NCI-H774 (cell line): ENCODE measurements around the gene MAPK7.
"Not testable (repeated sequence)": the region's sequence is repeated elsewhere in the genome, so short reads cannot be mapped to it uniquely, and the experiment has no call there.

Source experiments
- DNase-seq: peaks from one replicate; lab custom pipeline; 2025; lab: John Stamatoyannopoulos, UW

Gene MAPK7

DNA sequence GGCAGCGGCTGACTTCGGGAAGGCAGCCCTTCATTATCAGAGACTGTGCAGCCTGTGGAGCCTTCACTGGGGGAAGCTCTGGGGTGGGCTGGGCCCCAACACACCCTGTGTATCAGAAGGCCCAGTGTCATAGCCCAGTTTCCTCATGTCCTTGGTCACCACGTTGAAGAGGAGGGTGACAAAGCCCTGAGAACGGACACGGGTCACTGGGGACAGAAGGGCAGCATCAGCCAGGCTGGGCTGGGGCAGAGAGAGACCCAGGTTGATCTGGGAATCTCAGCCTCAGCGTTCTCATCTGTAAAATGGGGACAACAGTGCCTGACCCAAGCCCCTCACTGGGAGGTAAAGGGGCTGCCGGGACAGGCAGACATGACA is 35.1 kb upstream of the MAPK7 start:
- no peak for DNase-seq

DNA sequence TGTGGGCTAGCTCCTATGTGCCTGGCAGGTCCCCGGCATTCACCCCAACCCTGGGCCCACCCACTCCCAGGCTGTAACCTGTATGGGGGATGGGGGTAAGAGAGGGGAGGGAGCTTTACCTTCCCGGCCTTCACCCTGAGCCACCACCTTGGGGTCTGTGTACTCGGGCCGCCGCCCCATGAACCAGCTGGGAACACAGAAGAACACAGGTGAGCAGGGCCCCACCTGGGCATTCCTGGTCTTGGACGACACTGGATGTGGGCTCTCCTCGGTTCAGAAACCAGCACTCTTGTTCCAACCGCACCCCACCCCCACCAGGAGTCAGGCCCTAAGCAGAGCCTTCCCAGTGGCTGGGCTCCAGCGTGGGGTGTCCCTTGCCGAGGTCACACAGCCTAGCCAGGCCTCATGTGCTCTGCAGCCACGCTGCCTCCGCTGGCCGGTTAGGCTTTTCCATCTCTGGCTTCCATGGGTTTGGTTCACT is 34.6 kb upstream of the MAPK7 start:
- DNase-seq = no peak

DNA sequence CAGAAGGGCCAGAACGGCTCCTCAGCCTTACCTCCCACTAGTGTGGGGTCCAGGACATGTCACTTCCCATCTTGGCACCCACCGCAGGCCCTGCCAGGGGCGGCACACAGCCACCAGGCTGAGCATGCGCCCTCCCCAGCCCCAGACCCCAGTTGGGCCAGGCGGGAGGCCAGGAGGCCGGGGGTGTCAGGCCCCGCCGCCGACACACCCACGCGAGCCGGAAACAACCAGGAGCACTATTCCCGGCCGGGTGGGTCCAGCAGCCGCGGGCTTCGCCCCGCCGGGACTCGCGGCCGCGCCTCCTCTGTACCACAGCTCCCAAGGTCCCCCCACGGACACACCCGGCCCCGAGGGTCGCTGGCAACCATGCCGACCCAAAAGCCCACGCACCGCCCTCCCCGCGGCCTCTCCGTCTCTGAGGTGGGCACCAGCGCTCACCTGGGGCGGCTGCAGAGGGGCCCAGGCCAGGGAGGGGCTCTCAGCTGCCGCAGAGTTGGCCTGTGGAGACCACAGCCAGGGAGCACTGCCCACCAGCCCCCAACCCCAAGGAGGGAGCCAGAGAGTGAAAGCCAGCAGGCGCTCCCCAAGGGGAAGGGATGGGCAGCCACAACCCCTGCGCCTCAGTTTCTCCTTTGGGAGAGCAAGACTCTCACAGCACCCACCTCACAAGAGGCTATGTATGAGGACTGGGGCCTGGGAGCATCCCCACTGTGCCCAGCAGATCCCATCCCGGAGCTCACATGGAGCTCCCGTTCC is 33.8 kb upstream of the MAPK7 start:
- DNase-seq = no peak

DNA sequence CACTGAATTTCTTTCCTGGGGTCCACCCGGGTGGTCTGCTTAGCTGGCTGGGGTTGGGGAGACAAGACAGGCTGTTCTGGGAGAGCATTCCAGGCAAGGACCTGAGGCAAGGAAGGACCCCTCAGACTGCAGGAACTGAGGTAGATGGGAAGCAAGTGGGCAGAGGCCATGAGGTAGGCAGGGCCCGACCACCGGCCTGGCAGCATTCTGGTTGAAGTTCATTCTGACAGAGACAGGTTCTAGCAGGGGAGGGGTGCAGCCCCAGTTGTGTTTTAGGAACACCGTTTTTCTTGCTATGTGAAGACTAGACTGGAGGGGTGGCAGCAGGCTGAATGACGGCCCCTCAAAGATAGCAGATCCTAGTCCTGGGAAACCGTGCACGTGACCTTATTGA is 33.2 kb upstream of the MAPK7 start:
- no peak for DNase-seq

DNA sequence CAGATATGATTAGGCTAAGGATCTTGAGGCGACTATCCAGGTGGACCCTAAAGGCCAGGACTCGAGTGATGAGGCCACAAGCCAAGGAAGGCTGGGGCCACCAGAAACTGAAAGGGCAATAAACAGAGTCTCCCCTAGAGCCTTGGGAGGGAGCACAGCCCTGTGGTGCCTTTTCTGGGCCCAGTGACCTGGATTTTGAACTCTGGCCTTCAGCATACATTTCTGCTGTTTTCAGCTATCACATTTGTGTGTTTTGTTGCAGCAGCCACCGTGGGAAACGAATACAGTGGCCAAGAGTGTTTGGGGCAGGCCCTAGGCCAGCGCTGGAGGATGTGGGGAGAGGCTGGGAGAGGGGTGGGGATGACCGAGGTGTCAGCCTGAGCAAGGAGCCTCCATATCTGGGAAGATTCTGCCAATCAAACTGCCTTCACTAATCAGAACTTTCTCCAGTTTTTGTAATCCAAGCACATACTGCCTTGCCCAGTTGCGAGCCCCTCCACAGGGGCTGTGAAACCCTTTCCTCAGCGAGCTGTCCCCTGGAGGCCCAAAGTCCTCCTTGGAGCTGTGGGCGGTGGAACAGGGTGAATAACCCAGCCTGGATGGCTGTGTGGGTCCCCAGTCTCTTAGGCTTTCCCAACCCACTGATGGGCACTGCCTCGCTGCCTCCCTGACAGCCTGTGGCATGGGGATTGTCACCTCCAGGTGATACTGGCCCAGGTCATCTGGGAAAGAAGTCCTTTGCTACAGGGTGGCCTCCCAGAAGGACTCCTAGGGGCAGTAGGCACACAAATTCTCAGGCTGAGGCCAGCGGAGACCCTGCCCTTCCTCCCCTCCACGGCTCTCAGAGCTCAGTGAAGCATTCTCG is 32.6 kb upstream of the MAPK7 start:
- DNase-seq = no peak

DNA sequence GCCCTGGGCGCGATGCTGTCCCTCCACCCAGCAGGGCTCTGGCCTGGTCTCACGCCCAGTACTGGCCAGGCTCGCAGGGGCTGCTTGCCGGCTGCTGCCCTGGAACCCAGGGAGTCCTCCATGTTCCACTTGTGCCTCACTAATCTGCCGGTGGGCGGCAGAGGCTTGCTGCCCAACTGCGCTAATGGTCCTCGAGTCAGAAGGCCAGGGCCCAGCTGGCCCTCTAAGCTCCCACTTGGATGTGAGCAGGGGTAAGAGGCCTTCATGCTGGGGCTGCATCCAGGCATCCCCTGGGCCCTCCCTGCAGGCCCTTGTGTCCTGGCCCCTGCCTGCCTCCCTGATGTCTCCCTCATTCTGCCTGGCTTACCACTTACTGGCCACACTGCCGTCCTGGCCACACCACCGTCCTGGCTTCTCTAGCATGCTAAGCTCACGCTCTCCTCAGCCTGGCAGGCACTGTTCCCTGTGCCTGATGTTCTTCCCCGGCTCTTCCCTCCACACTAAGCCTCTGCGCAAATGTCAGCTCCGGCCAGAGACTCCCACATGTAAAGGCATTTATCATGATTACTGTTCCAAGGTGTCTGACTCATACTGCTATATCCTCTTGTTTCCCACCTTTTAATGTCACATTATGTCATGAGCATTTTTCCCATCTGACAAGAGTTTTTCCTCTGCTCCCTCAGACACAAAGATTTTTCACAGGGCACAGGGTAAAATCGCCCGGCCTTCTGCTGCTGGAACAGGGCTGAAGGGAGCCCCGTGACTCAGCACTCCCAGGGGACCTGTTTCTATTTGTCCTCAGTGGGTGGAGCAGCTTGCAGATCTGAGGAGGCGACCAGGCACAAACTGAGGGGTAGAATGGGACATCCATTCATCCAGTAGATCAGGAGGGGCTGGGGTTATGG is 31.7 kb upstream of the MAPK7 start:
- no peak for DNase-seq

DNA sequence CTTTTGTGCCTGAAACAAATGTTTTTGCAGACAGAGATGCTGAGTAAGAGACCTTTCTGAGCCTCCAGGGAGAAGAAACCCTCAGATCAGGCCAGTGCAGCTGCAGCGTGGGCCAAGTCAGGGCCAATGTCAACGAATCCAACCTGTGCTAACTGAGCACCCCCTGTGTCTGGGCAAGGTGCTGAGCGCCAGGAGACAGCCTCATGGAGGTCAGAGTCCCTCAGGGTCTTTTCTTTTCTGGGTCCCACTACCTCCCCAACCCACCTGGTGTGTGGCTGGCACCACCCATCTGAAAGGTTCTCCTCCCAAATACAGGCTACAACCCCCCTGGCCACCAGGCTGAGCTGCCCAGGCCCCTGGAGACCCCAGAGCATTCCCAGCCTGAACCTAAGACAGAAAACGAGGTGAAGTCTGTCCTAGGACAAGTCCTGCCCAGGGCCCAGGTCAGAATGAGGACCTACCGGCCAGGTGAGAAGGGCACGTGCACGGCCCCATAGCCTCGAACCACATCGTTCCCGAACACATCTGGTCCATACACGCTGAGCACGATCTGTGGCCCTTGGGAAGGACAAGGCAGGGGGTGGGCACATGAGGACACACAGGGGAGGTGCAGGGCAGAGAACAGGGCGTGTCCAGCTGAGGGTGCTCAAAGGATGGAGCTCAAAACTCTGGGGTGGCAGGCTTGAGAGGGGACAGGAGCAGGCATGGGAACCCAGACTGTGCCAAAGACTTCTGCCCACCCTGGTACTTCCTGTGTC is 30.8 kb upstream of the MAPK7 start:
- DNase-seq = no peak

DNA sequence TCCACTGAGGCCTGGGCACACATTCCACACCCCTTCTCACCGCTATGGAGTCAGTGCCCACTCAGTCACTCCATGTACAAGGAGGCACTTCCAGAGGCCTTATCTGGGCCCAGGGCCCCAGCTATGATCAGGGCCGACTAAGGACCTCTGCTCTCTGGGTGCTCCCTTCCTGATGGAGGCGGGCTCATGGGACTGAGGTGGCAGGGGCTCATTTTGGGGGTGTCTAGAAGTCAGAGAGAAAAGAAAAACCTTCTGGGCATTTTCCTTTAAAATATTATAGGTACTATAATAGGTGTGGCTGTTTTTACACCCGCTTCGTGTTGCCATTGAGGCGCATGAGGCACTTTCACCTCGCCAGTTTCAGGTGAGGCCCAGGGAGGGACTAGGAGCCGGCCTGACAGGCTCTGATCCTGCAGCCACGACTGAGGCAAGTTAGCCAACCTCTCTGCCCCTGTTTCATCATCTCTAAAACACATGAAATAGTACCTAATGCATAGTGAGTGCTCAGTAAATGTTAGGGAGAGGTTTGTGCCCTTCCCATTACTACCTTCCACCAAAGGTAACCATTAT is 30.1 kb upstream of the MAPK7 start:
- no peak for DNase-seq

DNA sequence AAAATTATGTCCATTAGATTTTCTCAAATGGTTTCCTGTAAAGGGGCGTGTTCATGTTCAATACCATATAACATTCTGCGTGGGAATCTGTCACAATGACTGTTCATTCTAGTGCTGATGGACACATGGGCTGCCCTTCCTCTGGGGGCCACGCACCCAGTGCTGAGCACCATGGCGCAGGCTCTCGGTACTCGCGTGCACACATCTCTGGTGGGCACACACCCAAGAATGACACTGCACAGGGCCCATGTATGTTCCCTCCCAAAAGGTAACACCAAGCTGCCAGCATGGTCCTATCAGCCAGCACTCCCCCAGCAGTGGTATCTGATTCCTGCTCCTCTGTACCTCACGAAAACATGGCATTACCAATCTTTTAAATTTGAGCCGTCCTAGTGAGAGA is 29.5 kb upstream of the MAPK7 start:
- DNase-seq = no peak

DNA sequence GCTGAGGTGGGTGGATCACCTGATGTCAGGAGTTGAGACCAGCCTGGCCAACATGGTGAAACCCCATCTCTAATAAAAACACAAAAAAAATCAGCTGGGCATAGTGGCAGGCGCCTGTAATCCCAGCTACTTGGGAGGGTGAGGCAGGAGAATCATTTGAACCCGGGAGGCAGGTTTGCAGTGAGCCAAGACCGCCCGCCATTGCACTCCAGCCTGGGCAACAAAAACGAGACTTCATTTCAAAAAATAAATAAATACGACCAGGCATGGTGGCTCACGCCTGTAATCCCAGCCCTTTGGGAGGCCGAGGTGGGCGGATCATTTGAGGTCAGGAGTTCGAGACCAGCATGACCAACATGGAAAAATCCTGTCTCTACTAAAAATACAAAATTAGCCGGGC is 24.9 kb upstream of the MAPK7 start:
- not testable (repeated sequence) for DNase-seq

DNA sequence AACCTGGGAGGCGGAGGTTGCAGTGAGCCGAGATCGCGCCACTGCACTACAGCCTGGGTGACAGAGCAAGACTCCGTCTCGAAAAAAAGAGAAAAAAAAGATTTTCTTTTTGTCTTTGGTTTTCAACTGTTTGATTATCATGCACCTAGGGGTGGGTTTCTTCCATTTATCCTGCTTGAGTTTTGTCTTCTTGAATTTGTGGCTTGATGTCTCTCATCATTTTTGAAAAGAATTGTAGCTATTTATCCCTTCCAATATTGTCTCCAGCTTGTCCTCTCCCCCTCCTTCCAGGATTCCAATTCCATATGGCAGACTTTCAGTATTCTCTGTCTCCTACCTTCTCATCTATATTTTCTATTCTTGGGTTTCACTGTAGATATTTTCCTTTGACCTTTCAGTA is 23.6 kb upstream of the MAPK7 start:
- DNase-seq = no peak

DNA sequence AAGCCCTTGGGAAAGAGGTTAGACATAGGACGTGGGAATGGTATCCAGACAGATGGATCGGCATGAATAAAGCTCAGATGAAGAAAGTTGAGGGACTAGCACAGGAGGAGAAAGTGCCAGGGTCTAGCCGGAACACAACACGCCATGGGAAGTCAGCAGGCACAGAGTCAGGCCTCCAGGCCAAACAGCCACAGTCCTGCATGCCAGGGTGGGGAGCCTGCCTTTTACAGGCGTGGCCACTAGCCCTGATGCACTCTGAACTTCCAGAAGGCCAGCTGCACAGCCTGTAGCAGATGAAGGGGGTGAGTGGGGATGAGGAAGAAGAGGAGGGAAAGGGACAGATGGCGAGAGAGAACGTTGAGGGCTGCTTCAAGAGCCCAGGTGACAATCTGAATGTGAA is 20.9 kb upstream of the MAPK7 start:
- no peak for DNase-seq

DNA sequence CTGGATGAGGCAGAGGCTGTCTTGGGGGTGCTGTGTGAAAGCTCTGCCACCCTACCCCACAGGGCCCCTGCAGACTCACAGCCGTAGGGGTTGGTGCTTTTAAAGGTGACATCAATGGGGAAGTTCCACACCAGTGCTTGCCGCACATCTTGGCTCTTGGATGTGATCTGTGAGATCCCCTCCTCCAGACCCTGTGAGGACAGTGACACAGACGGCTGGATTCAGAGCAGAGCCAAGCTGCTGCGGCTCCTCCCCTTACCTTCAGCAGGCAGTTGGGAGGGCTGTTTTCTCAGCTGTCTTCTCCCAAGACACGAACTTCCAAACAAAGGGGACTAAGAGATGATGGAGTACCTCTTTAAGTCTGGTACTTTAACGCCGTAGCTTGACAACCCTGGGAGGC is 20.5 kb upstream of the MAPK7 start:
- DNase-seq = no peak

DNA sequence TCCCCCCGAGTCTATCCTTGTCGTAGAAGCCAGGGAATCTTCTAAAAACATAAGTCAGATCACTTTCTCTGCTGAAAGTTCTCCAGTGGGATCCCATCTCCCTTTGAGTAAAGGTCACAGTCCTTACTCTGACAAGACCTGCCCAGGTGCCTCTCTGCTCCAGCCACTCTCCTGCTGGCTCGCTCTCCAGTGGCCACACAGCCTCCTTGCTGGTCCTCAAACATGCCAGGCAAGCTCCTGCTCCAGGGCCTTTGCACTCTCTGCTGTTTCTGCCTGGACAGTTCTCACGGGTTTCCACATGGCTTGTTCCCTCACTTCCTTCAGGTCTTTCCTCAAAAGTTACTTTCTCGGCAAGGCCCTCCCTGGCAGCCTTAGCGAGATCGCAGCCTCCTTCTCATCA is 19.1 kb upstream of the MAPK7 start:
- no peak for DNase-seq

DNA sequence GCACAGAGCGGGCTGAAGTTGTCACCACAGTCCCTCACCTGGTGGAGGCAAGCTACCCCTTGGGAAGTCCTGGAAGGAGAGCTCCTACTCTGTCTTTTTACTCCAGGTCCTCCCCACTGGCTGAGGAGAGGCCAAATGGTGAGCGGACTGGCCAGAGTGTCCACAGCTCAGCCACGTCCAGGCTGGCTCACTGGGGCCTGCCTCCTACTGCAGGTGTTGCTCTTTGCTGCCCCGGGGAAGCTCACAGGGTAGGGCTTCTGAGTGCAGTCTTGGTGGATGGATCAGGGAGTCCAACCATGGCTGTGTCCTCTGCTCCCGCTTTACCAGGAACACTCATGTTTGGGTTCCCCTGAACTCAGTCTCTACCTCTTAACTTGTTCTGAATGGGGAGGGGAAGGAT is 18.4 kb upstream of the MAPK7 start:
- no peak for DNase-seq

DNA sequence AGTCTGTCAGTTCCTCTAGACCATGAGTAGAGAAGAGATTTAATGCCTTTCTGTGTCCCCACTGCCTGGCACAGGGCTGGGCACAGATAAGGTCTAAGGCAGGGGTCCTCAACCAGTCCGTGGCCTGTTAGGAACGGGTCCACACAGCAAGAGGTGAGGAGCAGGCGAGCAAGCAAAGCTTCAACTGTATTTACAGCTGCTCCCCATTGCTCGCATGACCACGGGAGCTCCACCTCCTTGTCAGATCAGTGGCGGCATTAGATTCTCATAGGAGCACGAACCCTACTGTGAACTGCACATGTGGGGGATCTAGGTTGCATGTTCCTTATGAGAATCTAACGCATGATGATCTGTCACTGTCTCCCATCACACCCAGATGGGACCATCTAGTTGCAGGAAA is 17.5 kb upstream of the MAPK7 start:
- no peak for DNase-seq

DNA sequence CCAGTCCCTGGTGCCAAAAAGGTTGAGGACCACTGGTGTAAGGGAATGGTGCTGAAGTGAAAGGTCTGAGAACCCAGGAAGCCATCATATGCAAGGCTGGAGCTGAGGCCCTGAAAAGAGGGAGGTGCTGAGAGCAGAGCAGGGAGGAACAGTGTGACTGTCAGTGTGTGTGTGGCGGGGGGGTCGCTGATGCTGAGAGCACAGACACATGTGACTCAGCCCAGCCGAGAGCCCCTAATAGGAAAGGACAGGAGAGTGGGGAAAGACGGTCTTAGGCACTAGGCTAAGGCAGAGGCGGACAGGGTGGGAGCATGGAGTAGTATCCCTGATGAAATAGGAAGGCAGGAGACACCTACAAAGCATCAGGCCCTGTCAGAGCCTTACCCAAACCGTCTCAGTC is 17.0 kb upstream of the MAPK7 start:
- no peak for DNase-seq

DNA sequence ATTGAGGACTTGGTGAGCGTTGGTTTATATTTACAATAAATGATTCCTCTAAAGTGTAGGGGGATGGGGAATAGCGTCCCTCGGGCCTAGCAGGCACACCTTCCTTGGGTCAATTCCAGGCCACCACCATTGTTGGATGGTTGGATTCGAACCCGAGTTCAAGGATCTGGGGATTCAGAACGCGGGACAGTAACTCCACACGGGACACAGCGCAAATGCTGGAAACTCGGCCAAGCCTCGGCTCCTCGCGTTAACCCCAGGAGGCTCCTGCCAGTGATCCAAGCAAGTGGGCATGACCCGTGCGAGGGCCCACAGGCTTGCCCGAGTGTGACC is 16.4 kb upstream of the MAPK7 start:
- no peak for DNase-seq

DNA sequence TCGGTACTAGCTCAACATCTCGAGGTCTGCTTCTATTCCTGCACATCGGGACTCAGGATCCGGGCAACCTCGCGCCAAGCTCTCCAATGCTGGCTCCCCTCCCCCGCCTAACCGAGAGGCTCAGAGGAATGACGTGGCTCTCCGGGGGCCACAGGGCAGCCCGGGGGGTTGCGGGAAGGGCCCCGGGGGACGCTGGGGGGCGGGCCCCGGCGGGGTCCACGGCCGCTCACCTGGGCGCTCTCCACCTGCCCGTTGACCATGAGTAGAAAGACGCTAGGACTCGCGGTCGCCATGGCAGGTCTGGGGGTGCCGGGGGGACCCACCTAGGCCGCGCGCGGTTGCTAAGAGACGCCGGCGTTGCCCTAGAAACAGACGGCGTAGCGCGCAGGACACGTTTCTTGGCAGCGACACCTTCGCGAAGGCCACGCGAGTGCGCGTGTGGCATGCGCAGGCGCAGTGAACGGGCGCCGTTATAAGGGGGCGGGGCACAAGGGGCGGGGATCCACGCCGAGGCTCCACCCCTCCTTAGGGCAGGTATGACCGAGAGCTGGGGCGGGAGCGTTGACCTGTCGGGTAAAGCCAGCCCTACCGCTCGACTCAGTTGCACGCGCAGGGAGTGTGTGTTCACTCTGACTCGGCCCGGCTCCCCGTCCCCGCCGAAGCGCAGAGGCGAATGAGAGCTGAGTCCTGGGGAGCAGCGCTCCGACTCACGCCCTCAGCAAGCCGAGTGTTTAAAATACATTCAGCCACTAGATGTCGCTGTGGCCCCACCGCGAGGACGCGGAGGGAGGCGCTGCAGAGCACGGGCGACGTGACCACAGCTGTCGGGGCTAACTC is 15.8 kb upstream of the MAPK7 start, which contains the start of gene B9D1:
B9D1 (minus strand) TSS at position 447 of the 837 bp plus-strand sequence; CDS start at position 293, 154 bp downstream.
- DNase-seq = peak; percentile 75

DNA sequence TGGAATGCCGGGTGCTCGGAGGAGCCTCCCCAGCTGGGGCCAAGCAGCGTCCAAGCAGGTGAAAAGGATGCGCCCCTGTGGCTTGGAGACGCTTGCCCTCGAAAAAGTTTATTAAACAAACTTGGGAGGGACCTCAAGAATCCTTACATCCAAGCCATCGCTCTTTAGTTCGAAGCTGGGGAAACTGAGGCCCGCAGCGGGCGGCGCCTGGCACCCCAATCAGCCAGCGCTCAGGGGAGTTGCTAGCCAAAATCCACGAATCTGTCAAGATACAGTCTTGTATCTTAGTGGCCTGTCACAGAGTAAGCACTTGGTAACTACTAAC is 15.2 kb upstream of the MAPK7 start:
- no peak for DNase-seq
